ENCODE results near the gene ZC3H7B.
A peak's percentile ranks its signal among the peaks of the same experiment; 100 is the strongest.
"Not testable (repeated sequence)": the region's sequence is repeated elsewhere in the genome, so short reads cannot be mapped to it uniquely, and the experiment has no call there.

The ZC3H7B gene

GRCh38 chr22:41382098-41382578 is 80.8 kb downstream of the ZC3H7B start:
- DNase-seq (ENCODE audit: low read depth) = peak; percentile 53

- no peak for DNase-seq (ENCODE audit: low read depth)
Observed at GRCh38 chr22:41382610-41383009, 81.3 kb downstream of the ZC3H7B start.

- DNase-seq (ENCODE audit: low read depth) = no peak
Observed at GRCh38 chr22:41383085-41383484, 81.8 kb downstream of the ZC3H7B start.

- no peak for DNase-seq (ENCODE audit: low read depth)
Observed at GRCh38 chr22:41384128-41384527, 82.8 kb downstream of the ZC3H7B start.

GRCh38 chr22:41387341-41387740 is 86.0 kb downstream of the ZC3H7B start:
- DNase-seq (ENCODE audit: low read depth) = no peak

GRCh38 chr22:41394012-41394356 is 92.7 kb downstream of the ZC3H7B start:
- DNase-seq (ENCODE audit: low read depth) = no peak

- no peak for DNase-seq (ENCODE audit: low read depth)
Observed at GRCh38 chr22:41395531-41396240, 94.4 kb downstream of the ZC3H7B start.

- DNase-seq (ENCODE audit: low read depth) = no peak
Observed at GRCh38 chr22:41397143-41397811, 96.0 kb downstream of the ZC3H7B start.

GRCh38 chr22:41398921-41399320 is 97.6 kb downstream of the ZC3H7B start:
- DNase-seq (ENCODE audit: low read depth) = no peak

- peak; percentile 37 for DNase-seq (ENCODE audit: low read depth)
Observed at GRCh38 chr22:41401781-41402648, 100.7 kb downstream of the ZC3H7B start.

- DNase-seq (ENCODE audit: low read depth) = not testable (repeated sequence)
Observed at GRCh38 chr22:41402851-41403250, 101.5 kb downstream of the ZC3H7B start.

- peak; percentile 91 for DNase-seq (ENCODE audit: low read depth)
Observed at GRCh38 chr22:41403532-41404318, 102.4 kb downstream of the ZC3H7B start.

GRCh38 chr22:41405588-41405987 is 104.3 kb downstream of the ZC3H7B start:
- no peak for DNase-seq (ENCODE audit: low read depth)

- no peak for DNase-seq (ENCODE audit: low read depth)
Observed at GRCh38 chr22:41406410-41406809, 105.1 kb downstream of the ZC3H7B start.

GRCh38 chr22:41407433-41407832 is 106.1 kb downstream of the ZC3H7B start:
- DNase-seq (ENCODE audit: low read depth) = no peak

GRCh38 chr22:41408665-41409064 is 107.3 kb downstream of the ZC3H7B start:
- no peak for DNase-seq (ENCODE audit: low read depth)

All from ELR (cell line).